NB4 (cell line): ENCODE data around the gene SELENOI.

Experiments used
- DNase-seq: peaks from one replicate; pipeline ENCODE4 v3.0.0; 2010; ENCODE audit warnings: low read depth
- H3K4me3 ChIP-seq: one replicate; pipeline ENCODE4 v1.5.1; 2011; ENCODE audit warnings: mild to moderate bottlenecking, low read depth, low read length, moderate library complexity
- MYC ChIP-seq: IDR thresholded peaks from 2 replicates; pipeline ENCODE4 v1.6.1; 2011; ENCODE audit warnings: low read depth, low read length
- POLR2A ChIP-seq: IDR thresholded peaks from 2 replicates; pipeline ENCODE4 v1.6.1; 2011; ENCODE audit warnings: mild to moderate bottlenecking; ENCODE audit not compliant: insufficient read length; ENCODE audit errors: extremely low read depth
- TF ChIP-seq, protein P1 (sequence below): IDR thresholded peaks from 2 replicates; pipeline ENCODE4 v1.6.1; 2011; ENCODE audit warnings: low read depth, low read length
- TF ChIP-seq, protein P2 (sequence below): IDR thresholded peaks from one replicate; pipeline ENCODE4 v1.5.1; 2012; ENCODE audit warnings: low read depth, low read length

SELENOI gene

DNA sequence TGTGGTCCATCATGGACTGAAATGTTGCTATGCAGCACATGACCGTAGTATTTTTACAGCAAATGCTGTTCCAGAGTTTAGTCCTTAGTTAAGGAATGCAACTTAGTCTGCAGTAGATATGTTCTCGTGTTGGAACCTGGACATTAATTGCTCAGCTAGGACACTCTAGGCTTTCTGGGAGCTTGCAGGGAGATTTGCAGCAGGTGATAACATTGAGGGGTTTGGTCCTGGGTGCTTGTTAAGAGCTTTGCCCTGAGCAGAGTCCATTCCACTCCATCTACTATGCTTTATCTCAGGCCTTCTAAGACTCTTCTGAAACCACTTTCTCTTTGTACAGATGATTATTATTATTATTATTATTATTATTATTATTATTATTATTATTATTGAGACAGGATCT, 82.9 kb downstream of the SELENOI start:
- no peak for TF ChIP-seq POLR2A
- TF ChIP-seq MYC: no peak
- TF ChIP-seq, protein P1, sequence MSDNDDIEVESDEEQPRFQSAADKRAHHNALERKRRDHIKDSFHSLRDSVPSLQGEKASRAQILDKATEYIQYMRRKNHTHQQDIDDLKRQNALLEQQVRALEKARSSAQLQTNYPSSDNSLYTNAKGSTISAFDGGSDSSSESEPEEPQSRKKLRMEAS: no peak
- TF ChIP-seq, protein P2, sequence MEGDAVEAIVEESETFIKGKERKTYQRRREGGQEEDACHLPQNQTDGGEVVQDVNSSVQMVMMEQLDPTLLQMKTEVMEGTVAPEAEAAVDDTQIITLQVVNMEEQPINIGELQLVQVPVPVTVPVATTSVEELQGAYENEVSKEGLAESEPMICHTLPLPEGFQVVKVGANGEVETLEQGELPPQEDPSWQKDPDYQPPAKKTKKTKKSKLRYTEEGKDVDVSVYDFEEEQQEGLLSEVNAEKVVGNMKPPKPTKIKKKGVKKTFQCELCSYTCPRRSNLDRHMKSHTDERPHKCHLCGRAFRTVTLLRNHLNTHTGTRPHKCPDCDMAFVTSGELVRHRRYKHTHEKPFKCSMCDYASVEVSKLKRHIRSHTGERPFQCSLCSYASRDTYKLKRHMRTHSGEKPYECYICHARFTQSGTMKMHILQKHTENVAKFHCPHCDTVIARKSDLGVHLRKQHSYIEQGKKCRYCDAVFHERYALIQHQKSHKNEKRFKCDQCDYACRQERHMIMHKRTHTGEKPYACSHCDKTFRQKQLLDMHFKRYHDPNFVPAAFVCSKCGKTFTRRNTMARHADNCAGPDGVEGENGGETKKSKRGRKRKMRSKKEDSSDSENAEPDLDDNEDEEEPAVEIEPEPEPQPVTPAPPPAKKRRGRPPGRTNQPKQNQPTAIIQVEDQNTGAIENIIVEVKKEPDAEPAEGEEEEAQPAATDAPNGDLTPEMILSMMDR: no peak
- DNase-seq: no peak
- no peak overlapping the region for H3K4me3 ChIP-seq

DNA sequence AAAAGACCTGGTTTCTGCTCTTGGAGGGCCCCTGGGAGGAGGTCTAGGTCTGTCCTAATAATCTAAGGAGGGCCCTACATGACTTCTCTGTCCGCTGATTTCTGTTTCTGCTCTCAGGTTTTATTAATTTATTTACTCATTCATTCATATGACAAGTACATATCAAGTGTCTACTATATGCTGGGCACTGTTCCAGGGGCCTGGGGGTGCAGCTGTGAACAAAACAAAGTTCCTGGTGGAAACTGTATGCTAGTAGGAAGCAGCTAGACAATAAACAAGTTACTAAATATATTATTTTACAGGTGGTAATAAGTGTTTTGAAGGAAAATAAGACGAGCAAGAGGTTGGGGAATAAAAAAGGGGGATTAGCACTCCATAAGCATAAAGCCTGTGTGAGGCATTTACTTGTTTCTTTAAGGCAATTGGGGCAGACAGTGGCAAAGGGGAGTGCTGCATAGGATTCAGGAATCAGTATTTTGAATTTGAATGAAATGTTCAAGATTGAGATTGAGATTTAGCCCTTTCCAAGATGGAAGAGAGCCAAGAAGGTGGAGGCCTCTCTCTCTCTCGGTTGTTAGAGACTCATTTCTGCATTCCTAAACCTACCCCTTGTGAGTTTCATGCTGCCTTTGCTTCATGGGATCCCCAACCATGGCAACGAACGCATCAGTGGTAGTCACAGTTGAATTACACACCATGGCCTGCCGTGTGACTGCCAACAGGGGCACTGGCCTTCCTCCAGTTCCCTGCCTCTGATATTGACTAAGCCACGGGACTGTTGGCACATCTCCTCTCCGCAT, 84.0 kb downstream of the SELENOI start:
- TF ChIP-seq MYC: no peak
- TF ChIP-seq, protein P1: no peak
- no peak for TF ChIP-seq POLR2A
- TF ChIP-seq, protein P2: no peak
- no peak for DNase-seq
- H3K4me3 ChIP-seq: no peak overlapping the region

DNA sequence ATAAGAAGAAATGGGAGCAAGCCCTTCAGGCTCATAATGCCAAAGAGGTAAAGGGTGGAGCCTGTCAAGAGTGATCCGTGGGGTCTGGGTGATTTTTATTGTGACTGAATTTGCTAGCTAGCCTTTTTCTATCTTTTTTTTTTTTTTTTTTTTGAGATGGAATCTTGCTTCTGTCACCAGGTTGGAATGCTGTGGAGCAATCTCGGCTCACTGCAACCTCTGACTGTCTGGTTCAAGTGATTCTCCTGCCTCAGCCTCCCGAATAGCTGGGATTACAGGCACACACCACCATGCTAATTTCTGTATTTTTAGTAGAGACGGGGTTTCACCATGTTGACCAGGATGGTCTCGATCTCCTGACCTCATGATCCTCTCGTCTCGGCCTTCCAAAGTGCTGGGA, 84.9 kb downstream of the SELENOI start:
- no peak for DNase-seq
- H3K4me3 ChIP-seq: no peak overlapping the region
- TF ChIP-seq MYC (no peak), POLR2A (no peak)
- TF ChIP-seq, protein P2: no peak
- TF ChIP-seq, protein P1: no peak

DNA sequence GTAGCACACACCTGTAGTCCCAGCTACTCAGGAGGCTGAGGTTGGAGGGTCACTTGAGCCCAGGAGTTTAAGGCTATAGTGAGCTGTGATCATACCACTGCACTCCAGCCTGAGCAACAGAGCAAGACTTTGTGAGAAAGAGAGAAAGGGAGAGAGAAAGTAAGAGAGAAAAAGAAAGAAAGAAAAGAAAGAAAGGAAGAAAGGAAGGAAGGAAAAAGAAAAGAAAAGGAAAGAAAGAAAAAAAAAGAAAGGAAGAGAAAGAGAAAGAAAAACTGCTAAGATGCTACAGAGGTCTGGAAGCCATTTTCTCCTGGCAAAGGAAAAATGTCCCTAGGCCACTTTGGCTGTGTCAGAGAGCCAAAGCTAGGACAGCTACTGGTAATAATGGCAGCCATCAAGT, 86.4 kb downstream of the SELENOI start:
- TF ChIP-seq MYC (no peak), POLR2A (no peak)
- TF ChIP-seq, protein P2: no peak
- TF ChIP-seq, protein P1: no peak

DNA sequence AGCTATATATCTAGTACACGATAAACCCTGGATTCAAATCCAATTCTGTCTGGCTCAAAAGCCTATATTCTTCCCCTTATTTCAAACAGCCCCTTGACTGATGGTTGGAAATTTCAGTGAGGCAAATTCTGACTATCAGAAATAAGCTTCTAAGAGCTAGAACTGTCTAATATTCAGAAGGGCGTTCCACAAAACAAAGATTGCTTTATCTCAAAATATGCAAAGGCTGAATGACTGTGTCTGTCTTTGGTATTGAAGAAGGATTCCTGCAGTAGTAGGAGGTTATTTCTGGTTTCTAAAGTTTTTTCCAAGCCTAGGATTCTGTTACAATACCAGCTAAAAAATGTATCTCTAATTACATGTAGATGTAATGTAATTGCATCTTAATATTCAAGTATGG, 86.9 kb downstream of the SELENOI start:
- DNase-seq: no peak
- TF ChIP-seq MYC: no peak
- TF ChIP-seq, protein P1: no peak
- no peak for TF ChIP-seq POLR2A
- TF ChIP-seq, protein P2: no peak
- H3K4me3 ChIP-seq: no peak overlapping the region

More for the DNA sequence above, 86.4 kb downstream of the SELENOI start:
- H3K4me3 ChIP-seq: no peak overlapping the region
- no peak for DNase-seq
